ENCODE data around the gene FXYD3. TPM values are rescaled to one million over a fixed set of nuclear protein-coding genes. Genes with fewer than 3 reads are reported as not detected.

The FXYD3 gene
- total and polyA plus RNA-seq, 7 experiments from 2014 or later: not detected

GRCh38 chr19:35104361-35104760 is 11.3 kb upstream of the FXYD3 start:
- ChIA-PET POLR2A (no interaction called here), CTCF (no interaction called here)
- Mint-ChIP-seq H3K27me3 (peaks cover 0 to 5% (median 0%) of the 10 kb centered on the region in 5 donors), H3K36me3 (no peaks in the 10 kb centered on the region), H3K4me1 (no peaks in the 10 kb centered on the region), H3K4me3 (no peak overlapping the region), H3K27ac (no peak overlapping the region), H3K9me3 (peaks cover 0 to 2% (median 0%) of the 10 kb centered on the region in 11 donors)
- no peaks in the 10 kb centered on the region for H3K9me3 ChIP-seq (ENCODE audit: control insufficient read depth in 2 of 3, low read length in 3 of 3)
- no peak overlapping the region for H3K4me3 ChIP-seq (ENCODE audit: low read length)
- ATAC-seq (no peak), DNase-seq (no peak)
- H3K27ac ChIP-seq (ENCODE audit: low read depth, low read length): no peak overlapping the region
- no peaks in the 10 kb centered on the region for H3K4me1 ChIP-seq (ENCODE audit: control insufficient read depth in 2 of 2, insufficient read depth in 2 of 2, low read length in 2 of 2)
- no peaks in the 10 kb centered on the region for H3K27me3 ChIP-seq (ENCODE audit: control insufficient read depth in 2 of 2, insufficient read depth in 2 of 2, low read length in 2 of 2)
- intact Hi-C loops (cut with micrococcal nuclease): no loop called here
- H3K36me3 ChIP-seq (ENCODE audit: control insufficient read depth in 2 of 3, insufficient read depth in 3 of 3, low read length in 3 of 3): no peaks in the 10 kb centered on the region

- POLR2A ChIA-PET: no interaction called here
- no peaks in the 10 kb centered on the region for H3K9me3 ChIP-seq (ENCODE audit: control insufficient read depth in 2 of 3, low read length in 3 of 3)
- no peak for DNase-seq
- H3K4me3 ChIP-seq (ENCODE audit: low read length): no peak overlapping the region
- no peak overlapping the region for H3K27ac Mint-ChIP-seq
- H3K27me3 ChIP-seq (ENCODE audit: control insufficient read depth in 2 of 2, insufficient read depth in 2 of 2, low read length in 2 of 2): no peaks in the 10 kb centered on the region
- H3K9me3 Mint-ChIP-seq: peaks cover 0 to 2% (median 0%) of the 10 kb centered on the region in 11 donors
- ATAC-seq: no peak
- no peak overlapping the region for H3K4me3 Mint-ChIP-seq
- no peaks in the 10 kb centered on the region for H3K36me3 ChIP-seq (ENCODE audit: control insufficient read depth in 2 of 3, insufficient read depth in 3 of 3, low read length in 3 of 3)
- no peaks in the 10 kb centered on the region for H3K4me1 ChIP-seq (ENCODE audit: control insufficient read depth in 2 of 2, insufficient read depth in 2 of 2, low read length in 2 of 2)
- H3K27me3 Mint-ChIP-seq: peaks cover 0 to 5% (median 0%) of the 10 kb centered on the region in 5 donors
- H3K4me1 Mint-ChIP-seq: no peaks in the 10 kb centered on the region
- CTCF ChIA-PET: no interaction called here
- no peaks in the 10 kb centered on the region for H3K36me3 Mint-ChIP-seq
- no peak overlapping the region for H3K27ac ChIP-seq (ENCODE audit: low read depth, low read length)
- intact Hi-C loops (cut with micrococcal nuclease): no loop called here
Observed at GRCh38 chr19:35105047-35105410, 10.6 kb upstream of the FXYD3 start.

GRCh38 chr19:35105411-35106290 is 10.0 kb upstream of the FXYD3 start:
- H3K27me3 Mint-ChIP-seq: peaks cover 0 to 6% (median 0%) of the 10 kb centered on the region in 5 donors
- DNase-seq (no peak), ATAC-seq (no peak)
- no peaks in the 10 kb centered on the region for H3K27me3 ChIP-seq (ENCODE audit: control insufficient read depth in 2 of 2, insufficient read depth in 2 of 2, low read length in 2 of 2)
- H3K9me3 Mint-ChIP-seq: peaks cover 0 to 2% (median 0%) of the 10 kb centered on the region in 11 donors
- H3K36me3 Mint-ChIP-seq: no peaks in the 10 kb centered on the region
- no peak overlapping the region for H3K4me3 Mint-ChIP-seq
- intact Hi-C loops (cut with micrococcal nuclease): no loop called here
- POLR2A ChIA-PET: no interaction called here
- no peak overlapping the region for H3K4me3 ChIP-seq (ENCODE audit: low read length)
- H3K4me1 ChIP-seq (ENCODE audit: control insufficient read depth in 2 of 2, insufficient read depth in 2 of 2, low read length in 2 of 2): no peaks in the 10 kb centered on the region
- CTCF ChIA-PET: interaction anchor here (0.6 kb wide), 2 partner anchors 9 to 82 kb away, joined by 3 read pairs; no protein-coding TSS in a partner anchor
- H3K36me3 ChIP-seq (ENCODE audit: control insufficient read depth in 2 of 3, insufficient read depth in 3 of 3, low read length in 3 of 3): no peaks in the 10 kb centered on the region
- H3K27ac Mint-ChIP-seq: no peak overlapping the region
- H3K4me1 Mint-ChIP-seq: no peaks in the 10 kb centered on the region
- H3K27ac ChIP-seq (ENCODE audit: low read depth, low read length): no peak overlapping the region
- no peaks in the 10 kb centered on the region for H3K9me3 ChIP-seq (ENCODE audit: control insufficient read depth in 2 of 3, low read length in 3 of 3)

GRCh38 chr19:35106291-35106583 is 9.4 kb upstream of the FXYD3 start:
- intact Hi-C loops (cut with micrococcal nuclease): no loop called here
- Histone ChIP-seq H3K9me3 (ENCODE audit: control insufficient read depth in 2 of 3, low read length in 3 of 3) (no peaks in the 10 kb centered on the region), H3K4me3 (ENCODE audit: low read length) (no peak overlapping the region), H3K36me3 (ENCODE audit: control insufficient read depth in 2 of 3, insufficient read depth in 3 of 3, low read length in 3 of 3) (no peaks in the 10 kb centered on the region), H3K27me3 (ENCODE audit: control insufficient read depth in 2 of 2, insufficient read depth in 2 of 2, low read length in 2 of 2) (no peaks in the 10 kb centered on the region), H3K27ac (ENCODE audit: low read depth, low read length) (no peak overlapping the region), H3K4me1 (ENCODE audit: control insufficient read depth in 2 of 2, insufficient read depth in 2 of 2, low read length in 2 of 2) (no peaks in the 10 kb centered on the region)
- Mint-ChIP-seq H3K27me3 (peaks cover 0 to 8% (median 0%) of the 10 kb centered on the region in 5 donors), H3K4me3 (no peak overlapping the region), H3K4me1 (no peaks in the 10 kb centered on the region), H3K36me3 (no peaks in the 10 kb centered on the region), H3K9me3 (peaks cover 0 to 2% (median 0%) of the 10 kb centered on the region in 11 donors), H3K27ac (no peak overlapping the region)
- ATAC-seq: no peak
- no peak for DNase-seq
- POLR2A ChIA-PET: no interaction called here
- CTCF ChIA-PET: interaction anchor here (0.6 kb wide), 2 partner anchors 8 to 83 kb away, joined by 3 read pairs; no protein-coding TSS in a partner anchor

GRCh38 chr19:35106898-35107541 is 8.6 kb upstream of the FXYD3 start:
- H3K9me3 Mint-ChIP-seq: peaks cover 0 to 2% (median 0%) of the 10 kb centered on the region in 11 donors

GRCh38 chr19:35107545-35107944 is 8.1 kb upstream of the FXYD3 start:
- Mint-ChIP-seq H3K27me3 (peaks cover 0 to 14% (median 0%) of the 10 kb centered on the region in 5 donors), H3K9me3 (peaks cover 0 to 2% (median 0%) of the 10 kb centered on the region in 11 donors), H3K36me3 (no peaks in the 10 kb centered on the region), H3K4me3 (no peak overlapping the region), H3K4me1 (no peaks in the 10 kb centered on the region), H3K27ac (peak overlapping the region in 1 of 9 donors; percentile 78)
- Histone ChIP-seq H3K9me3 (ENCODE audit: control insufficient read depth in 2 of 3, low read length in 3 of 3) (no peaks in the 10 kb centered on the region), H3K4me3 (ENCODE audit: low read length) (no peak overlapping the region), H3K4me1 (ENCODE audit: control insufficient read depth in 2 of 2, insufficient read depth in 2 of 2, low read length in 2 of 2) (no peaks in the 10 kb centered on the region), H3K27me3 (ENCODE audit: control insufficient read depth in 2 of 2, insufficient read depth in 2 of 2, low read length in 2 of 2) (no peaks in the 10 kb centered on the region), H3K27ac (ENCODE audit: low read depth, low read length) (no peak overlapping the region), H3K36me3 (ENCODE audit: control insufficient read depth in 2 of 3, insufficient read depth in 3 of 3, low read length in 3 of 3) (no peaks in the 10 kb centered on the region)
- intact Hi-C loops (cut with micrococcal nuclease): no loop called here
- DNase-seq (peak in 1 of 9 donors; percentile 38), ATAC-seq (no peak)
- ChIA-PET CTCF (no interaction called here), POLR2A (no interaction called here)

More at GRCh38 chr19:35106898-35107541, 8.6 kb upstream of the FXYD3 start:
- no peaks in the 10 kb centered on the region for H3K36me3 Mint-ChIP-seq
- intact Hi-C loops (cut with micrococcal nuclease): no loop called here
- no peak for DNase-seq
- Histone ChIP-seq H3K4me1 (ENCODE audit: control insufficient read depth in 2 of 2, insufficient read depth in 2 of 2, low read length in 2 of 2) (no peaks in the 10 kb centered on the region), H3K27ac (ENCODE audit: low read depth, low read length) (no peak overlapping the region), H3K9me3 (ENCODE audit: control insufficient read depth in 2 of 3, low read length in 3 of 3) (no peaks in the 10 kb centered on the region), H3K4me3 (ENCODE audit: low read length) (no peak overlapping the region), H3K27me3 (ENCODE audit: control insufficient read depth in 2 of 2, insufficient read depth in 2 of 2, low read length in 2 of 2) (no peaks in the 10 kb centered on the region), H3K36me3 (ENCODE audit: control insufficient read depth in 2 of 3, insufficient read depth in 3 of 3, low read length in 3 of 3) (no peaks in the 10 kb centered on the region)
- H3K4me1 Mint-ChIP-seq: no peaks in the 10 kb centered on the region
- peak overlapping the region in 1 of 9 donors; percentile 78 for H3K27ac Mint-ChIP-seq
- POLR2A ChIA-PET: no interaction called here
- no peak overlapping the region for H3K4me3 Mint-ChIP-seq
- CTCF ChIA-PET: no interaction called here
- ATAC-seq: no peak
- H3K27me3 Mint-ChIP-seq: peaks cover 0 to 11% (median 0%) of the 10 kb centered on the region in 5 donors
